Mammary epithelial cell (primary cell): ENCODE data around the gene IQSEC3.

Experiments
- CTCF ChIP-seq, 2 donors: IDR thresholded peaks in 1 of 2; conservative IDR thresholded peaks in 1 of 2; 2 replicates each; pipeline ENCODE4 v1.5.1; 2011 to 2012; ENCODE audit warnings: inconsistent platforms in 2 of 2, low read length in 2 of 2, mild to moderate bottlenecking in 2 of 2, control low read depth in 1 of 2, low read depth in 1 of 2; ENCODE audit not compliant: insufficient read depth in 1 of 2; ENCODE audit errors: extremely low read depth in 1 of 2
- EZH2 ChIP-seq: IDR thresholded peaks from 2 replicates; pipeline ENCODE4 v1.6.1; 2012; ENCODE audit warnings: low read length, inconsistent platforms, borderline replicate concordance

GRCh38 chr12:163406-163986 is 96.9 kb downstream of the IQSEC3 start:
- TF ChIP-seq CTCF (conservative IDR thresholded peaks at IDR 0.05 in 1 of 2, IDR thresholded peaks at IDR 0.05 in 1 of 2; ENCODE audit: extremely low read depth in 1 of 2, insufficient read depth in 1 of 2, low read depth in 1 of 2, low read length in 2 of 2) (no peak), EZH2 (no peak)
